ENCODE data around the gene CBLL1. TPM values are rescaled to one million over a fixed set of nuclear protein-coding genes. Genes with fewer than 3 reads are reported as not detected.

CBLL1 gene
- total and polyA plus RNA-seq, 10 of the 15 experiments (the other 5 are each of a cell fraction or from before 2014, with no cell fraction given): 7.2 to 40.1 (median 23.4) TPM

DNA sequence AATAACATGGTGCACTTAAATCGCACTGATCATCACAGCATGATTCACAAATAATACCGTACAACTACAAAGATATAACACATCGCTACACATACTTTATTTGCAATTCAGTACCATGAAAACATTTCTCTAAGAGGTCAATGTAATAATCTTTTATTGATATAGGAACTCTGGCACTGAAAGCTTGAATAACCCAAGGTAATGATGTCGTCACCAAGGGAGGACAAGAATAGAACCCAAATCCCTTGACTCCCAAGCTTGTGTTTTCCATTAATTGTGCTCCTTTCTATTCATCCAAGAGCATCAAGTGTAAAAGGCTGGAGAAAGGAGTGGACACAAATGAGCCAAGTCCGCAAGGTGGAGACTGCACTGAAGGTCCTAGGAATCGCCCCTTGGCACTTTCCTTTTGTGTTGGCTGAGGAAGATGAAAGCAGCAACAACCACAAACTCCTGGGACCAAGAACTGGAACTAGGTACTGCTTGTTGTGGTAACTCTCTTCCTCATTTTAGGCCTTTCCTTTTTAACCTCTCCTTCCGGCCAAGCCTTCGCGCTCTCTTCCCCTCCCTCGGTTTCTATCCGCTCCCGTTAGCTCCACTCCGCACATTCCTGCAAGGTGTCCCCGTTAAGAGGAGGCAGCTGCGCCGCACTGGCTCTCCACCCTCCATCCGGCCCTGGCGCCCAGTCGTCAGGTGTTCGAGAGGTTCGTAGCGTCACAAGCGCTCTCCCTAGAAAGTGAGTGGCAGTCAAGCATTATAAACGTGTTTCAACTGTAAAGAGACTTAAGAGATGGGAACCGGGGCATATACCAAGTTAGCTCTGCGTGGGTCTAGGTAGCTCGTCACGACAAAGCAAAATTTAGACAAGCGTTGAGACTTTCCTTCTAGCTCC lies 1.0 kb upstream of the CBLL1 start (continued):
- TF ChIP-seq, protein P1, sequence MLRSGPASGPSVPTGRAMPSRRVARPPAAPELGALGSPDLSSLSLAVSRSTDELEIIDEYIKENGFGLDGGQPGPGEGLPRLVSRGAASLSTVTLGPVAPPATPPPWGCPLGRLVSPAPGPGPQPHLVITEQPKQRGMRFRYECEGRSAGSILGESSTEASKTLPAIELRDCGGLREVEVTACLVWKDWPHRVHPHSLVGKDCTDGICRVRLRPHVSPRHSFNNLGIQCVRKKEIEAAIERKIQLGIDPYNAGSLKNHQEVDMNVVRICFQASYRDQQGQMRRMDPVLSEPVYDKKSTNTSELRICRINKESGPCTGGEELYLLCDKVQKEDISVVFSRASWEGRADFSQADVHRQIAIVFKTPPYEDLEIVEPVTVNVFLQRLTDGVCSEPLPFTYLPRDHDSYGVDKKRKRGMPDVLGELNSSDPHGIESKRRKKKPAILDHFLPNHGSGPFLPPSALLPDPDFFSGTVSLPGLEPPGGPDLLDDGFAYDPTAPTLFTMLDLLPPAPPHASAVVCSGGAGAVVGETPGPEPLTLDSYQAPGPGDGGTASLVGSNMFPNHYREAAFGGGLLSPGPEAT (IDR thresholded peaks at IDR 0.05; ENCODE audit: low read depth): peak; percentile 68
- TF ChIP-seq, protein P2, sequence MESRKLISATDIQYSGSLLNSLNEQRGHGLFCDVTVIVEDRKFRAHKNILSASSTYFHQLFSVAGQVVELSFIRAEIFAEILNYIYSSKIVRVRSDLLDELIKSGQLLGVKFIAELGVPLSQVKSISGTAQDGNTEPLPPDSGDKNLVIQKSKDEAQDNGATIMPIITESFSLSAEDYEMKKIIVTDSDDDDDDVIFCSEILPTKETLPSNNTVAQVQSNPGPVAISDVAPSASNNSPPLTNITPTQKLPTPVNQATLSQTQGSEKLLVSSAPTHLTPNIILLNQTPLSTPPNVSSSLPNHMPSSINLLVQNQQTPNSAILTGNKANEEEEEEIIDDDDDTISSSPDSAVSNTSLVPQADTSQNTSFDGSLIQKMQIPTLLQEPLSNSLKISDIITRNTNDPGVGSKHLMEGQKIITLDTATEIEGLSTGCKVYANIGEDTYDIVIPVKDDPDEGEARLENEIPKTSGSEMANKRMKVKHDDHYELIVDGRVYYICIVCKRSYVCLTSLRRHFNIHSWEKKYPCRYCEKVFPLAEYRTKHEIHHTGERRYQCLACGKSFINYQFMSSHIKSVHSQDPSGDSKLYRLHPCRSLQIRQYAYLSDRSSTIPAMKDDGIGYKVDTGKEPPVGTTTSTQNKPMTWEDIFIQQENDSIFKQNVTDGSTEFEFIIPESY (IDR thresholded peaks at IDR 0.05): no peak
- TF ChIP-seq, protein P3, sequence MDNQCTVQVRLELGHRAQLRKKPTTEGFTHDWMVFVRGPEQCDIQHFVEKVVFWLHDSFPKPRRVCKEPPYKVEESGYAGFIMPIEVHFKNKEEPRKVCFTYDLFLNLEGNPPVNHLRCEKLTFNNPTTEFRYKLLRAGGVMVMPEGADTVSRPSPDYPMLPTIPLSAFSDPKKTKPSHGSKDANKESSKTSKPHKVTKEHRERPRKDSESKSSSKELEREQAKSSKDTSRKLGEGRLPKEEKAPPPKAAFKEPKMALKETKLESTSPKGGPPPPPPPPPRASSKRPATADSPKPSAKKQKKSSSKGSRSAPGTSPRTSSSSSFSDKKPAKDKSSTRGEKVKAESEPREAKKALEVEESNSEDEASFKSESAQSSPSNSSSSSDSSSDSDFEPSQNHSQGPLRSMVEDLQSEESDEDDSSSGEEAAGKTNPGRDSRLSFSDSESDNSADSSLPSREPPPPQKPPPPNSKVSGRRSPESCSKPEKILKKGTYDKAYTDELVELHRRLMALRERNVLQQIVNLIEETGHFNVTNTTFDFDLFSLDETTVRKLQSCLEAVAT (IDR thresholded peaks at IDR 0.05): peak; percentile 50
- TF ChIP-seq, protein P4, sequence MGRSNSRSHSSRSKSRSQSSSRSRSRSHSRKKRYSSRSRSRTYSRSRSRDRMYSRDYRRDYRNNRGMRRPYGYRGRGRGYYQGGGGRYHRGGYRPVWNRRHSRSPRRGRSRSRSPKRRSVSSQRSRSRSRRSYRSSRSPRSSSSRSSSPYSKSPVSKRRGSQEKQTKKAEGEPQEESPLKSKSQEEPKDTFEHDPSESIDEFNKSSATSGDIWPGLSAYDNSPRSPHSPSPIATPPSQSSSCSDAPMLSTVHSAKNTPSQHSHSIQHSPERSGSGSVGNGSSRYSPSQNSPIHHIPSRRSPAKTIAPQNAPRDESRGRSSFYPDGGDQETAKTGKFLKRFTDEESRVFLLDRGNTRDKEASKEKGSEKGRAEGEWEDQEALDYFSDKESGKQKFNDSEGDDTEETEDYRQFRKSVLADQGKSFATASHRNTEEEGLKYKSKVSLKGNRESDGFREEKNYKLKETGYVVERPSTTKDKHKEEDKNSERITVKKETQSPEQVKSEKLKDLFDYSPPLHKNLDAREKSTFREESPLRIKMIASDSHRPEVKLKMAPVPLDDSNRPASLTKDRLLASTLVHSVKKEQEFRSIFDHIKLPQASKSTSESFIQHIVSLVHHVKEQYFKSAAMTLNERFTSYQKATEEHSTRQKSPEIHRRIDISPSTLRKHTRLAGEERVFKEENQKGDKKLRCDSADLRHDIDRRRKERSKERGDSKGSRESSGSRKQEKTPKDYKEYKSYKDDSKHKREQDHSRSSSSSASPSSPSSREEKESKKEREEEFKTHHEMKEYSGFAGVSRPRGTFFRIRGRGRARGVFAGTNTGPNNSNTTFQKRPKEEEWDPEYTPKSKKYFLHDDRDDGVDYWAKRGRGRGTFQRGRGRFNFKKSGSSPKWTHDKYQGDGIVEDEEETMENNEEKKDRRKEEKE (IDR thresholded peaks at IDR 0.05): no peak
- TF ChIP-seq POLR2A (IDR thresholded peaks at IDR 0.05; ENCODE audit: low read depth, low read length): peak; percentile 49; the same call in 1 of the 2 replicates
- TF ChIP-seq SMAD5 (IDR thresholded peaks at IDR 0.05; ENCODE audit: low read depth): no peak
- TF ChIP-seq, protein P5, sequence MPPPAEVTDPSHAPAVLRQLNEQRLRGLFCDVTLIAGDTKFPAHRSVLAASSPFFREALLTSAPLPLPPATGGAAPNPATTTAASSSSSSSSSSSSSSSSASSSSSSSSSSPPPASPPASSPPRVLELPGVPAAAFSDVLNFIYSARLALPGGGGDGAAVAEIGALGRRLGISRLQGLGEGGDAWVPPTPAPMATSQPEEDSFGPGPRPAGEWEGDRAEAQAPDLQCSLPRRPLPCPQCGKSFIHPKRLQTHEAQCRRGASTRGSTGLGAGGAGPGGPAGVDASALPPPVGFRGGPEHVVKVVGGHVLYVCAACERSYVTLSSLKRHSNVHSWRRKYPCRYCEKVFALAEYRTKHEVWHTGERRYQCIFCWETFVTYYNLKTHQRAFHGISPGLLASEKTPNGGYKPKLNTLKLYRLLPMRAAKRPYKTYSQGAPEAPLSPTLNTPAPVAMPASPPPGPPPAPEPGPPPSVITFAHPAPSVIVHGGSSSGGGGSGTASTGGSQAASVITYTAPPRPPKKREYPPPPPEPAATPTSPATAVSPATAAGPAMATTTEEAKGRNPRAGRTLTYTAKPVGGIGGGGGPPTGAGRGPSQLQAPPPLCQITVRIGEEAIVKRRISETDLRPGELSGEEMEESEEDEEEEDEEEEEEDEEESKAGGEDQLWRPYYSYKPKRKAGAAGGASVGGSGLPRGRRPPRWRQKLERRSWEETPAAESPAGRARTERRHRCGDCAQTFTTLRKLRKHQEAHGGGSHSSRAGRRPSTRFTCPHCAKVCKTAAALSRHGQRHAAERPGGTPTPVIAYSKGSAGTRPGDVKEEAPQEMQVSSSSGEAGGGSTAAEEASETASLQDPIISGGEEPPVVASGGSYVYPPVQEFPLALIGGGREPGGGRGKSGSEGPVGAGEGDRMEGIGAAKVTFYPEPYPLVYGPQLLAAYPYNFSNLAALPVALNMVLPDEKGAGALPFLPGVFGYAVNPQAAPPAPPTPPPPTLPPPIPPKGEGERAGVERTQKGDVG (CRISPR knock-in tag; IDR thresholded peaks at IDR 0.05): no peak
- TF ChIP-seq RAD51 (IDR thresholded peaks at IDR 0.05): peak; percentile 34; the same call in 1 of the 2 replicates
- peak; percentile 72 for TF ChIP-seq NFIC (IDR thresholded peaks at IDR 0.05; ENCODE audit: low read depth, low read length)
- TF ChIP-seq, protein P6, sequence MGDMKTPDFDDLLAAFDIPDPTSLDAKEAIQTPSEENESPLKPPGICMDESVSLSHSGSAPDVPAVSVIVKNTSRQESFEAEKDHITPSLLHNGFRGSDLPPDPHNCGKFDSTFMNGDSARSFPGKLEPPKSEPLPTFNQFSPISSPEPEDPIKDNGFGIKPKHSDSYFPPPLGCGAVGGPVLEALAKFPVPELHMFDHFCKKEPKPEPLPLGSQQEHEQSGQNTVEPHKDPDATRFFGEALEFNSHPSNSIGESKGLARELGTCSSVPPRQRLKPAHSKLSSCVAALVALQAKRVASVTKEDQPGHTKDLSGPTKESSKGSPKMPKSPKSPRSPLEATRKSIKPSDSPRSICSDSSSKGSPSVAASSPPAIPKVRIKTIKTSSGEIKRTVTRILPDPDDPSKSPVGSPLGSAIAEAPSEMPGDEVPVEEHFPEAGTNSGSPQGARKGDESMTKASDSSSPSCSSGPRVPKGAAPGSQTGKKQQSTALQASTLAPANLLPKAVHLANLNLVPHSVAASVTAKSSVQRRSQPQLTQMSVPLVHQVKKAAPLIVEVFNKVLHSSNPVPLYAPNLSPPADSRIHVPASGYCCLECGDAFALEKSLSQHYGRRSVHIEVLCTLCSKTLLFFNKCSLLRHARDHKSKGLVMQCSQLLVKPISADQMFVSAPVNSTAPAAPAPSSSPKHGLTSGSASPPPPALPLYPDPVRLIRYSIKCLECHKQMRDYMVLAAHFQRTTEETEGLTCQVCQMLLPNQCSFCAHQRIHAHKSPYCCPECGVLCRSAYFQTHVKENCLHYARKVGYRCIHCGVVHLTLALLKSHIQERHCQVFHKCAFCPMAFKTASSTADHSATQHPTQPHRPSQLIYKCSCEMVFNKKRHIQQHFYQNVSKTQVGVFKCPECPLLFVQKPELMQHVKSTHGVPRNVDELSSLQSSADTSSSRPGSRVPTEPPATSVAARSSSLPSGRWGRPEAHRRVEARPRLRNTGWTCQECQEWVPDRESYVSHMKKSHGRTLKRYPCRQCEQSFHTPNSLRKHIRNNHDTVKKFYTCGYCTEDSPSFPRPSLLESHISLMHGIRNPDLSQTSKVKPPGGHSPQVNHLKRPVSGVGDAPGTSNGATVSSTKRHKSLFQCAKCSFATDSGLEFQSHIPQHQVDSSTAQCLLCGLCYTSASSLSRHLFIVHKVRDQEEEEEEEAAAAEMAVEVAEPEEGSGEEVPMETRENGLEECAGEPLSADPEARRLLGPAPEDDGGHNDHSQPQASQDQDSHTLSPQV (IDR thresholded peaks at IDR 0.05): no peak
- TF ChIP-seq SREBF1 (IDR thresholded peaks at IDR 0.05; ENCODE audit: low read length): no peak
- TF ChIP-seq POU2F2 (IDR thresholded peaks at IDR 0.05; ENCODE audit: borderline replicate concordance, low read depth, low read length): no peak; the same call in 2 of the 3 replicates
